ENCODE data around the gene FNDC3B. TPM values are rescaled to one million over a fixed set of nuclear protein-coding genes. Genes with fewer than 3 reads are reported as not detected.

The FNDC3B gene
- total RNA-seq, 2 experiments from 2014 or later = 14.4 to 17.8 TPM

DNA sequence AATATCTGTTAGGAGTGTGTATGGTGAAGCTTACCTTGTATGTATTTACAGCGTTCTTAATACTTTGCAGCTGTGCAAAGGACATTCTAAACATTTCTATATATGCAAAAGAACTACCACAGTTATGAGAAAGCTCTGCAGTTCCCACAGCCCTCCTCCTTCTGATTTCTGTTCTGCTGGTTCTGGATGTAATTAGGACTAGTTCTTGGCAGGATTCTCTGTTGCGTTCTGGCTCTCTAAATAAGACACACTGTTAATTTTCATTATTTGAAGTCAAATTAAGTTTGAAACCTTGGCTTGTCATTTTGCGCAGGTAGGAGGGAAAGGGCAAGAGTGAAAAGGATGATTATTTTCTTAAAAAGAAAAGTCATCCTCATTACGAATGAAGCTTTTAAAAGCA is 76.4 kb downstream of the FNDC3B start:
- Mint-ChIP-seq H3K4me1 (ENCODE audit: low read depth) (peaks cover 5% of the 10 kb centered on the region), H3K9me3 (no peaks in the 10 kb centered on the region), H3K27ac (no peak overlapping the region), H3K36me3 (peaks cover 18% of the 10 kb centered on the region), H3K4me3 (no peak overlapping the region), H3K27me3 (no peaks in the 10 kb centered on the region)
- POLR2A ChIA-PET = no interaction called here
- intact Hi-C loops (cut with micrococcal nuclease) = no loop called here
- CTCF ChIA-PET = no interaction called here
- DNase-seq = no peak

DNA sequence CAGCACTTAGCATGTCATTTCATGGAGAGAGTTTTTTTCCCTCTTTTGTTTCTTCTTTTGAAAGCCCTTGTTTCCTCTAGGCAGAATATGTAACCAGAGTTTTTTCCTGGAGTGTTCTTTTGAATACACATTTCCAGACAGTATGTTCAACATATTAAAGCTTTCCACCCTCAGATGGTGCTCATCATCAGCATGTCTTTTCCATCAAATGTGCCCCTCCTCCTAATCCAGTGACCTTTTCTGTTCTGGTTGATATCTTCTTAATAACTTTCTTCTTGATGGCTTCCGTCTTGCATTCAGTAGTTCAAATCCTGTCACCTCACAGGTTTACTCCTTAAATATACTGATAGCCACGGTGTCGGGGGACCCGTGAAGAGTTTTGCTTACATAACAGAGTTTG is 78.6 kb downstream of the FNDC3B start:
- no peak overlapping the region for H3K4me3 Mint-ChIP-seq
- H3K4me1 Mint-ChIP-seq (ENCODE audit: low read depth) = peaks cover 5% of the 10 kb centered on the region
- no peak for DNase-seq
- CTCF ChIA-PET = no interaction called here
- POLR2A ChIA-PET = no interaction called here
- no peaks in the 10 kb centered on the region for H3K9me3 Mint-ChIP-seq
- H3K27me3 Mint-ChIP-seq = no peaks in the 10 kb centered on the region
- H3K36me3 Mint-ChIP-seq = peaks cover 13% of the 10 kb centered on the region
- H3K27ac Mint-ChIP-seq = no peak overlapping the region
- intact Hi-C loops (cut with micrococcal nuclease) = no loop called here

DNA sequence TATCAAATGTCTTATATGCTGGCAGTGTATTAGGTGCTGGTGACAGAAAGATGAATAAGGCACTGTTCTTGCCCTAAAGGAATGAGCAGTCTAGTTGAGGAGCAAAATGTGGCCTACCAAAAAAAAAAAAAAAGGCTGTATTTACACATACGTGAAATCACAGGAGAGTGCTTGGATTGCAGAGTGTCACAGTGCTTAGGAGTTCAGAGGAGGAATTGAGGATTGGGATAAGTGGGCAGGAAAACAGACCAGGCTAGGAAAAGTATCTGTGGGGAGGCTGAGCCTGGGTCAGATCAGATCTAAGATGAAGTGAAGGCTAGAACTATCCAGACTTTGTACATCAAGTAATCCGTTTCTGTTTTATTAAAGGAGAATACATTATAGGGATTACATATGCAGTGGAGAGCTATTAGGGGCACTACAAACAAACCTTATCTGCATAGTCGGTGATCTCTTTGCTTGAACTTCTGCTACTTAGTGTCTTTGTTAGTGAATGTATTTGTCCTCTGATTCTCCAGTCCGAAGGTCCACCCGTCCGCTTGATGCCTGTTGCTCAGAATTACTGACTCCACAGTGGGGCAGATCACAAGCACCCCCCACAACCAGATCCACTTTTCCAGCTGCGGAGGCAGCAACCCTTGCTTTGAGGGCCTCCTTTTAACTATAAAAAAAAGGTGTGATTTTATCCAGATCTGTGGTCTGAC is 80.0 kb downstream of the FNDC3B start:
- ChIA-PET CTCF (interaction anchor here (0.6 kb wide), 1 partner anchor 37 kb away, joined by 5 read pairs; no protein-coding TSS in a partner anchor), POLR2A (no interaction called here)
- Mint-ChIP-seq H3K4me3 (no peak overlapping the region), H3K27me3 (no peaks in the 10 kb centered on the region), H3K36me3 (peaks cover 13% of the 10 kb centered on the region), H3K9me3 (no peaks in the 10 kb centered on the region), H3K27ac (no peak overlapping the region), H3K4me1 (ENCODE audit: low read depth) (no peaks in the 10 kb centered on the region)
- intact Hi-C loops (cut with micrococcal nuclease) = no loop called here
- no peak for DNase-seq

DNA sequence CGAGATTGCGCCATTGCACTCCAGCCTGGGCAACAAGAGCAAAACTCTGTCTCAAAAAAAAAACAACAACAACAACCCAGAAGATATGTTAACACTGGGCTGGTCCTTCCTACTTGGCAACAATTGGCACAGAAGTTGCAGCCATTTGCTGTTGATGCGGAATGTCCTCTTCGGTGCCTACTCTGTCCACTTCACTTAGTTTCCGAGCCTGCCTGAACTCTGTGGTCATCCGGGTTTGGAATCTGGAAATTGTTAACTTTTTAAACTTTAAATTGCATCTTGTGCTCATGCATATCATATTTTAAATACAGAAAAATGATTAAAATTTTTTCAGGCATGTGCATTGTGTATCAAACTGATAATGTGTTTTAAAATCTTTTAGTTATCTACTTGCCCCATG is 81.5 kb downstream of the FNDC3B start:
- DNase-seq = no peak
- POLR2A ChIA-PET = no interaction called here
- H3K36me3 Mint-ChIP-seq = peaks cover 15% of the 10 kb centered on the region
- H3K27ac Mint-ChIP-seq = no peak overlapping the region
- no peak overlapping the region for H3K4me3 Mint-ChIP-seq
- intact Hi-C loops (cut with micrococcal nuclease) = no loop called here
- no peaks in the 10 kb centered on the region for H3K9me3 Mint-ChIP-seq
- no peaks in the 10 kb centered on the region for H3K27me3 Mint-ChIP-seq
- CTCF ChIA-PET = no interaction called here
- peaks cover 3% of the 10 kb centered on the region for H3K4me1 Mint-ChIP-seq (ENCODE audit: low read depth)

DNA sequence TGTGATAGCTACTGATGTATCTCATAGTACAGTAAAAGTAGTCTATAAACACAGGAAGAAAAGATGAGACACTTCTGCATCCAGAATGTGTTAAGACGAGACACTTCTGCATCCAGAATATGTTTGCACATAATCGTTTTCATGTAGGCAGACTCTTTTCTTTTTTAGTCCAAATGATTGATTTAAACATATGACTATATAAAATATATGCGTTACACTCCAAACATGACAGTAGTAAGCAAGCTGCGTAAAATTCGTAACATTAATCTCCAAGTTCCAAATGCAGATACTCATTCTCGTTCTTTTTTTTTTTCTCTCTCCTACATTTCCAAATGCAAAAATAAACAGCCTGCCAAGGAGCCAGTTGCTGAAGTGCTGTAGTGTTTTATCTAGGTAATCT is 82.6 kb downstream of the FNDC3B start:
- POLR2A ChIA-PET = interaction anchor here (0.6 kb wide), 1 partner anchor 421 kb away, joined by 4 read pairs; no protein-coding TSS in a partner anchor
- peaks cover 15% of the 10 kb centered on the region for H3K36me3 Mint-ChIP-seq

DNA sequence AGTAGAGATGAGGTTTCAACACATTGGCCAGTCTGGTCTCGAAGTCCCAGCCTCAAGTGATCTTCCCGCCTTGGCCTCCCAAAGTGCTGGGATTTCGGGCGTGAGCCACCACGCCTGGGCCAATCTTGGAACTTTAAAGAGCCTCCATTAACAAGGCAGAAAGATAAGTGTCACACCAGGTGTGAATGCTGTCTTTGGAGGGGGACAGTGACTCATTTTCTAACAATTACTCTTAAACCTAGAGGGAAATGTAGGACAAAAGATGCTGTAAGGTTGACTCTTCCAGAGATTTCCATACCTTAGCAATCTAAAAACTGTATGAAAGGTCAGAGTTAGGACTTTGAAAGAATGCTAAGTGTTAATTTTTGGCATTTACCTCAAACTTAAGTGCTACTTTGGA is 84.9 kb downstream of the FNDC3B start:
- intact Hi-C loops (cut with micrococcal nuclease) = no loop called here
- H3K36me3 Mint-ChIP-seq = peaks cover 6% of the 10 kb centered on the region
- H3K9me3 Mint-ChIP-seq = no peaks in the 10 kb centered on the region
- POLR2A ChIA-PET = no interaction called here
- CTCF ChIA-PET = no interaction called here
- H3K4me3 Mint-ChIP-seq = no peak overlapping the region
- no peaks in the 10 kb centered on the region for H3K27me3 Mint-ChIP-seq
- no peak overlapping the region for H3K27ac Mint-ChIP-seq
- H3K4me1 Mint-ChIP-seq (ENCODE audit: low read depth) = peaks cover 15% of the 10 kb centered on the region
- DNase-seq = no peak

More for the DNA sequence above, 82.6 kb downstream of the FNDC3B start:
- intact Hi-C loops (cut with micrococcal nuclease) = no loop called here
- H3K9me3 Mint-ChIP-seq = no peaks in the 10 kb centered on the region
- no peak overlapping the region for H3K4me3 Mint-ChIP-seq
- peaks cover 12% of the 10 kb centered on the region for H3K4me1 Mint-ChIP-seq (ENCODE audit: low read depth)
- no peak overlapping the region for H3K27ac Mint-ChIP-seq
- CTCF ChIA-PET = interaction anchor here (2.1 kb wide), 1 partner anchor 86 kb away, joined by 4 read pairs; no protein-coding TSS in a partner anchor
- H3K27me3 Mint-ChIP-seq = no peaks in the 10 kb centered on the region
- DNase-seq = no peak

DNA sequence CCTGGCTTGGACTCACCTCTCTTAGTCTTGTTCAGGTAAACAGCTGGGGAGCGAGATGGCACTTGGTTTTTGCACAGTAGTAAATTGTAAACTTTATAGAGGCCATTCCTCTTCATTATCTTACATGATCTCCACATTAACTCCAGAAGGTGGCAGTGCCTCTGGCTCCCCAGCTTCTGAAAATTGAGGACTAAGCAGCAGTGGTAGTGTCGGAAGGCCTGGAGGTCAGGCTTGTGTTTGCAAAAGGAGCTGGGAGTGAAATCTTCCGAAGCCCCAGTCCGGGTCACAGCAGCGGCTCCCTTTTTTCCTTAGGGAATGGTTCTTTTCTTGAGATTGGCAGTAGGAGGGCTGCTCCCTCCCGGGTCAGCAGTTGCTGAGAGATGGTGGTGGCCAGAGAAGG is 85.7 kb downstream of the FNDC3B start:
- POLR2A ChIA-PET = no interaction called here
- intact Hi-C loops (cut with micrococcal nuclease) = no loop called here
- Mint-ChIP-seq H3K9me3 (no peaks in the 10 kb centered on the region), H3K36me3 (peaks cover 6% of the 10 kb centered on the region), H3K27me3 (no peaks in the 10 kb centered on the region), H3K27ac (no peak overlapping the region), H3K4me3 (no peak overlapping the region), H3K4me1 (ENCODE audit: low read depth) (peaks cover 23% of the 10 kb centered on the region)
- CTCF ChIA-PET = no interaction called here
- DNase-seq = no peak

DNA sequence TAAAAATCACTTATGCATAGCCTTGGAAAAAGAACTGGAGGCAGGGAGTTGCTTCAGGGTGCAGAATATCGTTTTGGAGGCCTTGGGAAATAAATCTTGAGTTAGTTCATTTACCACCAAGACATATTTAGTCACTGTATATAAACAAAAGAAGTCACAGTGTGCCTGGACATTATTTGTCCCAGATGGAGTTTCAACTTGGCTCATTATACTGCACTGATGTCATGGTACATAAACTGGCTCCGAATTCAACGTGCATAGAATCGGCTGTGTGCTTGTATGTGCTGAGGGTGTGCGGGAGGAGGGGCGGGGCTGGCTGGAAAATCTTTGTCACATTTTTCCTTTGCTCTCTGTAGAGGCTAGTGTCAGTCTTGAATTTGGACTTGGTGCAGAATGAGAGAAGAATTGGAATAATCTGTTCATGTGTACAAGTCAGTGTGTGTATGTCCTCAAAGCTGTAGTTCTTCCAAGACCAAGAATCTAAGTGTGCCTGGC is 86.6 kb downstream of the FNDC3B start:
- no peak overlapping the region for H3K4me3 Mint-ChIP-seq
- peaks cover 29% of the 10 kb centered on the region for H3K4me1 Mint-ChIP-seq (ENCODE audit: low read depth)
- no peaks in the 10 kb centered on the region for H3K27me3 Mint-ChIP-seq
- H3K9me3 Mint-ChIP-seq = no peaks in the 10 kb centered on the region
- ChIA-PET CTCF (interaction anchor here (0.7 to 1.4 kb wide), 3 partner anchors 17 to 207 kb away, joined by 3 read pairs; no protein-coding TSS in a partner anchor), POLR2A (no interaction called here)
- no peak overlapping the region for H3K27ac Mint-ChIP-seq
- intact Hi-C loops (cut with micrococcal nuclease) = no loop called here
- peak; percentile 41 for DNase-seq
- peaks cover 6% of the 10 kb centered on the region for H3K36me3 Mint-ChIP-seq

DNA sequence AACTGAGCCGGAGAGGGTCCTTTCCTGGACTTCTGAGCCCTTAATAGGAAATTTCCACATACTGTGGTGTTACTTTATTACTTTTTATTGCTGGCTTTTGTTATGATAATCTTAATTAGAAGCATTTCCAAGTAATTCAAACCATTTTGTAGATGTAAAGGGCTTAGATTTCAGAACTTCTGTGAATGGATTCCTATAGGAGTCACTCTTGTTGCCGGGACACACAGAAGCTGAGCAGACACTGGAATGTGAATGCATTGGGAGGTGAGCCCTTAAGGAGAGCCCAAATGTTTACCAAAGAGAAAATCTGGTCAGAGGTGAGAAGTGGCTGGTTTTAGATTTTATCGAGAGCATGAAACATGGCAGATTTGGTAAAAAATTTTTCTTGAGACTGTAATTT is 87.4 kb downstream of the FNDC3B start:
- POLR2A ChIA-PET = no interaction called here
- no peaks in the 10 kb centered on the region for H3K27me3 Mint-ChIP-seq
- H3K27ac Mint-ChIP-seq = no peak overlapping the region
- H3K4me3 Mint-ChIP-seq = no peak overlapping the region
- peaks cover 30% of the 10 kb centered on the region for H3K4me1 Mint-ChIP-seq (ENCODE audit: low read depth)
- H3K36me3 Mint-ChIP-seq = peaks cover 6% of the 10 kb centered on the region
- CTCF ChIA-PET = interaction anchor here (0.7 to 1.4 kb wide), 3 partner anchors 16 to 206 kb away, joined by 3 read pairs; no protein-coding TSS in a partner anchor
- intact Hi-C loops (cut with micrococcal nuclease) = no loop called here
- no peaks in the 10 kb centered on the region for H3K9me3 Mint-ChIP-seq
- no peak for DNase-seq

DNA sequence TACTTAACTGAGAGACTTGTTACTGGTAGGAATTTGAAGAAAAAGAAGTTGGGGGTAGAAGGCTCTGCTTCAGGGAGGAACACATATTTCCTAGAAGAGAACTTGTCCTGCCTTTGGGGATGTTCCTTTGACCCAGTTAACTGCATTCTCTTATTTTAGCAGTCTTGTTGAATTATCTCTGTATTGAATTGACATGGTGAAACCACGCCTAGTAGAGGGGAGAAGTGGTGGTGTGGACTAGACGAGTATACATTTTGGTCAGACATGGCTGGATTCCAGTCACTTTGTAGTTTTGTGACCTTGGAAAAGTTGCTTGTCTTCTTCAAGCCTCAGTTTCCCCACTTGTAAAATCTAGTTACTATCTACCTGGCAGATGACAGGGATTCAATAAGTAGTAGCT is 87.8 kb downstream of the FNDC3B start:
- CTCF ChIA-PET = interaction anchor here (1.4 kb wide), 1 partner anchor 205 kb away, joined by 3 read pairs; no protein-coding TSS in a partner anchor
- H3K36me3 Mint-ChIP-seq = peaks cover 6% of the 10 kb centered on the region
- no peaks in the 10 kb centered on the region for H3K27me3 Mint-ChIP-seq
- H3K27ac Mint-ChIP-seq = no peak overlapping the region
- H3K4me3 Mint-ChIP-seq = no peak overlapping the region
- no peaks in the 10 kb centered on the region for H3K9me3 Mint-ChIP-seq
- no peak for DNase-seq
- H3K4me1 Mint-ChIP-seq (ENCODE audit: low read depth) = peaks cover 34% of the 10 kb centered on the region
- intact Hi-C loops (cut with micrococcal nuclease) = no loop called here
- POLR2A ChIA-PET = interaction anchor here (1.5 kb wide), 1 partner anchor 19 kb away, joined by 6 read pairs; no protein-coding TSS in a partner anchor

DNA sequence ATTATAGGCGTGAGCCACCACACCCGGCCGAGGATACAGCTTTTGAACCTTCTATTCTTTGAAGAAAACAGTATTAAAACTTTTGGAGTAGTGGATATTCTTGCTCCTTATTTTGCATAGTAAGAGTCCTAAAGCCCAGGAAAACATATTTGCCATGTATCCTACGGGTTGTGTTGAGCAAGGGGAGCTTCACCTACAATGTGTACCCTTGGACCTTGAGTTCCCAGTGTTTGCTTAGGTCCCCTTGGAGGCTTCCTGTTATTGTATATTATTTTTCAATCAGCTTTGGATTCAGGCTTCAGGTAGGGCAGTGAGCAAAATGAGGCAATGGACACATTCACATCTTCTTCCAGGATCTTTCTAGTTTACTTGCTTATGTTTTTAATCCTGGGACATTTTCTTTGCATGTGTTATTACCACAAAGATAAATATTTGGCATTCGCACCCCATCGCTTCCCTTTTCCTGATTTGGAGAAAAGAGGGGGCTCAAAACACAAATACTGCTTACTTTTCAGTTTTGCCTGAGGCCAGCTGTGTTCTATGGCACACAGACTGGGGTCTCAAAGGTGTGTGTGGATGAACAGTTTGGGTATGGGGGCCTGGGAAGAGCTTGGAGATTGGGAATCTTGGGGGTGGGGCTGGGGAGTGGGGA is 88.7 kb downstream of the FNDC3B start:
- no peak overlapping the region for H3K27ac Mint-ChIP-seq
- CTCF ChIA-PET = interaction anchor here (1.2 kb wide), 1 partner anchor 21 kb away, joined by 3 read pairs; no protein-coding TSS in a partner anchor
- intact Hi-C loops (cut with micrococcal nuclease) = no loop called here
- H3K4me1 Mint-ChIP-seq (ENCODE audit: low read depth) = peaks cover 36% of the 10 kb centered on the region
- peaks cover 6% of the 10 kb centered on the region for H3K36me3 Mint-ChIP-seq
- no peak overlapping the region for H3K4me3 Mint-ChIP-seq
- no peaks in the 10 kb centered on the region for H3K27me3 Mint-ChIP-seq
- DNase-seq = no peak
- no peaks in the 10 kb centered on the region for H3K9me3 Mint-ChIP-seq
- POLR2A ChIA-PET = interaction anchor here (0.9 to 1.5 kb wide), 2 partner anchors 11 to 20 kb away, joined by 3 to 6 read pairs; no protein-coding TSS in a partner anchor

DNA sequence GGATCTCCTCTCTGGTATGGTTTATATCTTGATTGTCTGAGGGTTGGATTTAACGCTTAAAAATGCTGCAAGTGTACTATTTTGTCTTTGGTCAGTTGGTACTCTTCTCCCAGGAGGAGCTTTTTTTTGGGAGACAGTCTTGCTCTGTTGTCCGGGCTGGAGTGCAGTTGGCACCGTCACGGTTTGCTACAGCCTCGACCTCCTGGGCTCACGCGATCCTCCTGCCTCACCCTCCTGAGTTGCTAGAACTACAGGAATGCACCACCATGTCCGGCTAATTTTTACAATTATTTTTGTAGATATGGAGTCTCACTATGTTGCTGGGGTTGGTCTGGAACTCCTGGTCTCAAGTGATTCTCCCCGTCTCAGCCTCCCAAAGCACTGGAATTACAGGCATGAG is 89.5 kb downstream of the FNDC3B start:
- ChIA-PET POLR2A (interaction anchor here (0.9 to 1.4 kb wide), 2 partner anchors 10 to 24 kb away, joined by 3 to 4 read pairs; no protein-coding TSS in a partner anchor), CTCF (interaction anchor here (1.2 kb wide), 1 partner anchor 22 kb away, joined by 3 read pairs; no protein-coding TSS in a partner anchor)
- H3K36me3 Mint-ChIP-seq = peaks cover 6% of the 10 kb centered on the region
- no peak overlapping the region for H3K27ac Mint-ChIP-seq
- no peak for DNase-seq
- intact Hi-C loops (cut with micrococcal nuclease) = no loop called here
- no peaks in the 10 kb centered on the region for H3K9me3 Mint-ChIP-seq
- no peak overlapping the region for H3K4me3 Mint-ChIP-seq
- H3K27me3 Mint-ChIP-seq = no peaks in the 10 kb centered on the region
- peaks cover 44% of the 10 kb centered on the region for H3K4me1 Mint-ChIP-seq (ENCODE audit: low read depth)

Measured in activated CD4-positive, alpha-beta memory T cell treated with anti-CD3 and anti-CD28 coated beads for 36 hours (primary cell).